GM10248 (cell line): ENCODE measurements around the gene DPCD.

ENCODE experiments used
- CTCF ChIA-PET: fragments of 300-600 bp; sonication (Branson Sonifier 250); formaldehyde crosslinking; extraction: SDS; loops from one replicate; lab custom pipeline; 2021; ENCODE audit warnings: antibody characterized with exemption; lab: Yijun Ruan, JAX
- POLR2A ChIA-PET: fragments of 350-650 bp; sonication (Branson Sonifier 250); formaldehyde crosslinking; extraction: SDS; loops from one replicate; lab custom pipeline; 2020; ENCODE audit warnings: antibody characterized with exemption; lab: Yijun Ruan, JAX
- DNase-seq: peaks from one replicate; pipeline ENCODE4 v3.0.0; 2012; ENCODE audit errors: extremely low spot score
- CTCF ChIP-seq: IDR thresholded peaks from 2 replicates; pipeline ENCODE4 v1.5.1; 2012; ENCODE audit warnings: mild to moderate bottlenecking, low read depth; ENCODE audit errors: extremely low read depth, missing control alignments, control extremely low read depth

DPCD gene

GRCh38 chr10:101575091-101575490, 13.0 kb upstream of the DPCD start:
- ChIA-PET CTCF (interaction anchor here (2.9 kb wide), 1 partner anchor 361 kb away, joined by 10 read pairs; no protein-coding TSS in a partner anchor), POLR2A (no interaction called here)
- TF ChIP-seq CTCF: no peak
- DNase-seq: no peak

- POLR2A ChIA-PET: no interaction called here
- CTCF ChIA-PET: interaction anchor here (1.2 to 2.9 kb wide), 3 partner anchors 10 to 362 kb away, joined by 3 to 10 read pairs (median 4); no protein-coding TSS in a partner anchor
- no peak for DNase-seq
- TF ChIP-seq CTCF: no peak
These were observed 12.4 kb upstream of the DPCD start for GRCh38 chr10:101575580-101576210.

- no peak for DNase-seq
- CTCF ChIA-PET: interaction anchor here (1.2 to 2.9 kb wide), 3 partner anchors 9 to 362 kb away, joined by 3 to 10 read pairs (median 4); no protein-coding TSS in a partner anchor
- POLR2A ChIA-PET: no interaction called here
- TF ChIP-seq CTCF: no peak
These were observed 11.8 kb upstream of the DPCD start for GRCh38 chr10:101576211-101576863.

- POLR2A ChIA-PET: no interaction called here
These were observed 10.8 kb upstream of the DPCD start for GRCh38 chr10:101577121-101577871.

GRCh38 chr10:101578192-101578591, 9.9 kb upstream of the DPCD start:
- DNase-seq: no peak
- ChIA-PET POLR2A (no interaction called here), CTCF (interaction anchor here (0.9 to 13.1 kb wide), 4 partner anchors 7 to 364 kb away, joined by 3 to 116 read pairs (median 8); partner anchors contain the start of genes DPCD and POLL)
- TF ChIP-seq CTCF: no peak

More at GRCh38 chr10:101577121-101577871, 10.8 kb upstream of the DPCD start:
- no peak for TF ChIP-seq CTCF
- DNase-seq: no peak
- CTCF ChIA-PET: interaction anchor here (0.9 to 13.1 kb wide), 6 partner anchors 6 to 363 kb away, joined by 3 to 116 read pairs (median 6); partner anchors contain the start of genes DPCD and POLL

GRCh38 chr10:101578803-101579515, 9.2 kb upstream of the DPCD start:
- ChIA-PET POLR2A (interaction anchor here (1.4 kb wide), 1 partner anchor 17 kb away, joined by 3 read pairs; no protein-coding TSS in a partner anchor), CTCF (interaction anchor here (1.4 to 13.1 kb wide), 4 partner anchors 8 to 418 kb away, joined by 3 to 116 read pairs (median 6); partner anchors contain the start of genes DPCD and POLL)
- no peak for DNase-seq
- no peak for TF ChIP-seq CTCF
